Activated CD8-positive, alpha-beta memory T cell treated with anti-CD3 and anti-CD28 coated beads, Interleukin-2, amount 50 U/mL, for 24 hours (primary cell): ENCODE data around the gene SKP2.
"Not testable (repeated sequence)": the region's sequence is repeated elsewhere in the genome, so short reads cannot be mapped to it uniquely, and the experiment has no call there.

Source experiments
- DNase-seq: peaks from one replicate; pipeline ENCODE4 v3.0.0-alpha.2; 2020; ENCODE audit errors: extremely low read depth

SKP2 gene

GRCh38 chr5:36156619-36157018 is 4.7 kb downstream of the SKP2 start:
- DNase-seq = no peak

DNA sequence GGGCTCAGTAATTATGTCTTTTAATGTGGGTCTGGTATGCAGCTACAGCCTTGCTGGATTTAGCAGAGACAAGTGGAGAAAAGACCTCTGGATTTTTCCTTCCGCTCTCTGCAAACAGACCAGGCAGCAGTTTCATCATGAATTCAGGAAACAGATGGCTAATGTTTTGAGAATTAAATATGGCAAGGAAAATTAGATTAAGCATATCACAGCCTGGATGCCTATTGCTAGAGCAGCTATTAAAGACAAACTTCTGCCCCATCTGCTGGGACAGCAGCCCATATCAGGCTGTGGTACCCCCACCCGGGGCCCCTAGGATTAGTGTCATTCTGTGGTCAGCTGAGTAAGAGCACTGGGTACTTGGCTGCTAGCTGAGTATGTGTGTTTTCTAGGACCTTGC is 6.2 kb downstream of the SKP2 start:
- no peak for DNase-seq

- DNase-seq = no peak
These were observed 8.7 kb downstream of the SKP2 start for GRCh38 chr5:36160617-36161016.

DNA sequence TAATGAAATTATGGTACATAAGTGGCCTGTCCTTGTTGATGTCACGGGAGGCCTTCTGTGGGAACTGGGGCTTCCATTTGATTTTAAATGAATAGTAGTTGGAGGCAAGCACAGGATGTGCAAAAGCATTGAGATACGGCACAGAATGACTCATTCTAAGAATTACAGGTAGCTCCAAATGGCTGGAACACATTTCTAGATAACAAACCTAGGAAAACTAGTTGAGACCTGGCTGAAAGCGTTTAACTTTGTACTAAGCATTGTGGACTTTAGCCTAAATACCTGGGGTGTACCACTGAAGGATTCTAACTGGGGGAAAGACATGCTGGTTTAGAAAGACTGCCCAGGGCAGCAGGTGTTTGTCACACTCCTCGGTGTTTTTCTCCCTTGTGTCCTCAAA is 9.4 kb downstream of the SKP2 start:
- no peak for DNase-seq

GRCh38 chr5:36162810-36163486 is 11.0 kb downstream of the SKP2 start:
- DNase-seq = no peak

- DNase-seq = no peak
These were observed 12.6 kb downstream of the SKP2 start for GRCh38 chr5:36164461-36164860.

DNA sequence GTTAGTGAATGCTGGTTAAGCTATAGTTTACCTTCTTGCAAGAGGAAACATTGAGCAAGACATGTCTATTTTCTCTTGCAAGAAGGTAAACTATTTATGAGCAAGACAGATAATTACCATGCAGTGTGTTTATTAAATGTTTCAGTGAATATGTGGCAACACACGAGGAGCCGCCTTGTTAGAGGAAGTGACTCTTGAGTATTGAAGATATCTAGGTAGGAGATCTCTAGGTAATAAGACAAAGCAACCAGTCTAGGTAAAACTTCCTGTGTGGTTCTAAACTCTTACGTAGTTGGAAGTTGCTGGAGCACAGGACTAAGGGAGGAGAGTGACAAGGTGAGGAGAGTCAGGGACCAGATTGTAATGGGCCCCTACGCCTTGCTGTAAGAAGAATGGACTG is 16.8 kb downstream of the SKP2 start:
- no peak for DNase-seq

- DNase-seq = no peak
These were observed 19.0 kb downstream of the SKP2 start for GRCh38 chr5:36170832-36171424.

DNA sequence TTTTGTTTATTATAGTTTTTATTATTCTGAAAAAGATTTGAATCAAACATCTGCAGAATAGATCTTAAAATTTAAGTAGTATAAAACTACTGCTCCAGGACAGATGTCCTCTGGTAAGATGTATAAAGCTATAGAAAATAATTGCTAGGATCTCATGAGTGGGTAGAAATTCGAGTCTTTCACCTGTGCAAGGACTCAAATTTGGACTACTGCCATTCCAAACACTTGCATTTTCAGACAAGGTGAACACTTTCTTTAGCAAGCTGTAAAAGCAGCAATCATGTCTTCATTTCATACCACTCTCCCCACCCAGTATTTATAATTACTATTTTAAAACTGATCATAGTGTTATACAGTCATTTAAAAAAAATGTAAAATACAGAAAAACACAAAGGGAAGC is 20.7 kb downstream of the SKP2 start:
- DNase-seq = no peak

DNA sequence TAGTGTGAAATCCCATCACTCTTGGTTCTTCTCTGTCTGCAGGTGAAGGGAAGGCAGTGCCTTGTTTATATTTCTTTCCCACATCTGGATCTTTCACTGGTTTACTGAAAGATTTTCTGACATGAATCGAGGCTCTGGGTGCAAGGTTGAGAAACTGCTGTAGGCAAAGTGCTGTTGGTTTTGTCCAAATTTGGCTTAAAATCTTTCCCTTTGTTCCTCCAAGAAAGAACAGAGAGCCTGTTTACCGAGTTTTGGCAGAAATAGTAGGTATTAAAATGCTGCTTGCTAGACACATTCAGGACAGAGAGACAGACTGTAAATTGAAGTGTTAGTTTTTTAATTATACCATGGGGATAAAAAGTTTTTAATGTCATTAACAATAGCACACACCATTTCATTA is 21.5 kb downstream of the SKP2 start:
- DNase-seq = no peak

DNA sequence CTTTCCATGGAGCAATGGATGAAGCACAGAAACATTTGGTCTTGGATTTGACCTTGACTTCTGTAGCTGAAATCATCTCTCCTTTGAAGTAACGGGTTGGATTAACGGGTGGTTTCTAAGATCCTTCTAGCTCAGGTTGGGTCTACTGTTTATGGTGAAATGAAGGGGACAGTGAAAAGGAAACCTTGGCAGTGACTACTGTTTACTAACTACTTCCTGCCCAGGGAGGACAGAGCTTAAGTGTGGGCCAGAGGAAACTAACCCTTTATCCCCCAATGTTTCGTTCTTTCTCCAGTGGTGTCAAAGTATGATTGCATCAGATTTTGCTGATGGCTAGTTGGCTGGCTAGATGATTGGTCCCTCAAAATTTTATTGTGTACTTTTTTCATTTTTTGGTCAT is 22.2 kb downstream of the SKP2 start:
- DNase-seq = no peak

DNA sequence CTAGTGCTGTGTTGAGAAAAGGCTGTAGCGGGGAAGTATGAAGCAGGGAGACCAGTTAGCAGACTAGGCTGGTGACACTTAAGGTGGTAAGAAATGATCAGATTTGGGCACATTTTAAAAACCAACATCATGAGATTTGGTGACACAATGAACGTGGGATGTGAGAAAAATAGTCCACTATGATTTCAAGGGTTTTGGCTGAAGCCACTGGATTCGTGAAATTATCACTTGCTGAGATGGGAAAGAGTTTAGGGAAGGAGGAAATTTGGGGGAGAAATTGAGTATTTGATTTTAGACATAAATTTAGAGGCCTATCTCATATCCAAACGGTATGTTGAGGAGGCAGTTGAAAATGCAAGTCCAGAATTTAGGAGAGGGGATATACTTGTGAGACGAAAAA is 23.1 kb downstream of the SKP2 start:
- no peak for DNase-seq

- DNase-seq = no peak
These were observed 25.2 kb downstream of the SKP2 start for GRCh38 chr5:36177154-36177553.

GRCh38 chr5:36177715-36178523 is 26.0 kb downstream of the SKP2 start:
- DNase-seq = no peak

- no peak for DNase-seq
These were observed 26.6 kb downstream of the SKP2 start for GRCh38 chr5:36178524-36178890.

- no peak for DNase-seq
These were observed 28.0 kb downstream of the SKP2 start for GRCh38 chr5:36179950-36180349.

DNA sequence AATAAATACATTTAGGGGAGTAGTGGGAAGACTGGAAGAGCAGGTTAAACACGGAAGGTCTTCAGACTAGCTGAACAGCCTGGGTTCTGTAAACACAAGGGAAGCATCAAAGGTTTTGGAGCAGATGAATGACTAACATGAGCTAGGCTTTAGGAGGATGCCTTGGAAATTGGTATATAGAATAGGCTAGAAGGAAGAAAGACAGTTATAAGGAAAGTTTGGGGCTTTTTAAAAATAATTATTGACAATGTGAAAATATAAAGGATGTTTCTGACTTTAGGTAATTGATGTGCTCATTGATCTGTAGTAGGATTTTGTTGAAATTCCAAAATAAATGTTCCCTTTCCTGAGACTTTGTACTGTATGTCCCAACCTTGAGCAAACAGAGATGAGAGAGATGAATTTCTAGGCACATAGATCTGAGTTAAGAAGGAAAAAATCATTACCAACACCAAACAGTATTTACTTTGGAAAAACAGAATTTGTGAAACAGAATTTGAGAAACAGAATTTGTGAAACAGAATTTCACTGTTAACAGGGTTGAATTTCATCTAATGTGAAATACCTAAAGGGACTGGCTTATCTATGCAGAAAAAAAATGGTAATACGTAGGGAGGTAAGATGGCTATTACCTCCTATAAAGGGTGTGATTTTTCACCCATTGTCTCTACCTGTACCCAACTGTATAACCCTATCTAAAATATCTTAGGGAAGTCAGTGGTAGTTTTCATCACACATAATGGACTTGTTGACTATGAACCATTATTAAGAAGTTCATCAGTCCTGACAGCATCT is 28.8 kb downstream of the SKP2 start:
- DNase-seq = no peak

GRCh38 chr5:36181774-36182173 is 29.9 kb downstream of the SKP2 start:
- no peak for DNase-seq

DNA sequence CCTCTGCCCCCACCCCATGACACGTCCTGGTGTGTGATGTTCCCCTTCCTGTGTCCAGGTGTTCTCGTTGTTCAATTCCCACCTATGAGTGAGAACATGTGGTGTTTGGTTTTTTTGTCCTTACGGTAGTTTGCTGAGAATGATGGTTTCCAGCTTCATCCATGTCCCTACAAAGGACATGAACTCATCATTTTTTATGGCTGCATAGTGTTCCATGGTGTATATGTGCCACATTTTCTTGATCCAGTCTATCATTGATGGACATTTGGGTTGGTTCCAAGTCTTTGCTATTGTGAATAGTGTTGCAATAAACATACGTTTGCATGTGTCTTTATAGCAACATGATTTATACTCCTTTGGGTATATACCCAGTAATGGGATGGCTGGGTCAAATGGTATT is 32.5 kb downstream of the SKP2 start:
- DNase-seq = not testable (repeated sequence)

GRCh38 chr5:36193746-36194145 is 41.8 kb downstream of the SKP2 start:
- no peak for DNase-seq

- no peak for DNase-seq
These were observed 46.4 kb downstream of the SKP2 start for GRCh38 chr5:36198281-36198680.

DNA sequence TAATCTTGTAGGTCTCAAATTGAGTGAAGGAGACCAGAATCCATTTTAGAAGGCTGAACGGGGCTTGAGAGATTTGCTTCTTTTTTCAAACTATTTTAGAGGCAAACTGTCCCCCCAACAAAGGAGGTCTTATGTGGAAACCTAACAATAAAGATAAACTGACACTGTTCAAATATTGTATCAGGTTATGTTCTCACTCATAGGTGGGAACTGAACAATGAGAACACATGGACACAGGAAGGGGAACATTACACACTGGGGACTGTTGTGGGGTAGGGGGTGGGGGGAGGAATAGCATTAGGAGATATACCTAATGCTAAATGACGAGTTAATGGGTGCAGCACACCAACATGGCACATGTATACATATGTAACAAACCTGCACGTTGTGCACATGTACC is 46.9 kb downstream of the SKP2 start:
- not testable (repeated sequence) for DNase-seq
